ENCODE data around the gene CCNB1.
"Not testable (repeated sequence)": the region's sequence is repeated elsewhere in the genome, so short reads cannot be mapped to it uniquely, and the experiment has no call there.

The CCNB1 gene

DNA sequence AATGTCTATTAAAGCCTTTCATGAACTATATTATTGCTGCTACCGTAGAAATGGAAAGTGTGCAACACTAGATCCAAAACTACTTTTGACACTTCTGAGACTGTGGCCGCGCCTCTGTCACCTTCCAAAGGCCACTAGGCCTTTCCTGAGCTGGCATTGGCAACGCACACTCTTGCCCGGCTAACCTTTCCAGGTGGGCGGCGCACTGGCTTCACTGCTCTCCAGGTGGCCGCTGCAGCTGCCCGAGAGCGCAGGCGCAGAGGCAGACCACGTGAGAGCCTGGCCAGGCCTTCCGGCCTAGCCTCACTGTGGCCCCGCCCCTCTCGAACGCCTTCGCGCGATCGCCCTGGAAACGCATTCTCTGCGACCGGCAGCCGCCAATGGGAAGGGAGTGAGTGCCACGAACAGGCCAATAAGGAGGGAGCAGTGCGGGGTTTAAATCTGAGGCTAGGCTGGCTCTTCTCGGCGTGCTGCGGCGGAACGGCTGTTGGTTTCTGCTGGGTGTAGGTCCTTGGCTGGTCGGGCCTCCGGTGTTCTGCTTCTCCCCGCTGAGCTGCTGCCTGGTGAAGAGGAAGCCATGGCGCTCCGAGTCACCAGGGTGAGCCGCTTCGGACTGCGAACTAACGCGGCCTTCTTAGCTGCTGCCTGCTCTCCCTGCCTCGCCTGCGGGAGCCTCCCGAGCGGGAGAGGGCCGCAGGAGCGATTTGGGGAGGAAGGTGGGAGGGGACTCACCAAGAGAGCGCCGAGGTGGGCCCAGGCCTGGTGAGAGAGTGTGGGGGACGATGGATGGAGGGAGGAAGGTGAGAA lies at the start of gene CCNB1:
TSS of gene CCNB1 (plus strand) at position 465 of the 807 bp plus-strand sequence. CDS start at position 578, 113 bp downstream.
- DNase-seq = peak; percentile 97

DNA sequence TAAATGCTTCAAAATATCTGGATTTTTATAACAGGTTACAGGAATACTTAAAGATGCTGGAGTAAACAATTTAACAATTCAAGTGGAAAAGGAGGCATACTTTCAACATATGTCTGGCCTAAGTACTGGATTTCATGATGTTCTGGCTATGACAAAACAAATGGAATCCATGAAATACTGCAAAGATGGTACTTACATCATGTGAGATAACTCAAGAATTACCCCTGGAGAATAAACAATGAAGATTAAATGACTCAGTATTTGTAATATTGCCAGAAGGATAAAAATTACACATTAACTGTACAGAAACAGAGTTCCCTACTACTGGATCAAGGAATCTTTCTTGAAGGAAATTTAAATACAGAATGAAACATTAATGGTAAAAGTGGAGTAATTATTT lies 37.5 kb upstream of the CCNB1 start:
- no peak for DNase-seq

DNA sequence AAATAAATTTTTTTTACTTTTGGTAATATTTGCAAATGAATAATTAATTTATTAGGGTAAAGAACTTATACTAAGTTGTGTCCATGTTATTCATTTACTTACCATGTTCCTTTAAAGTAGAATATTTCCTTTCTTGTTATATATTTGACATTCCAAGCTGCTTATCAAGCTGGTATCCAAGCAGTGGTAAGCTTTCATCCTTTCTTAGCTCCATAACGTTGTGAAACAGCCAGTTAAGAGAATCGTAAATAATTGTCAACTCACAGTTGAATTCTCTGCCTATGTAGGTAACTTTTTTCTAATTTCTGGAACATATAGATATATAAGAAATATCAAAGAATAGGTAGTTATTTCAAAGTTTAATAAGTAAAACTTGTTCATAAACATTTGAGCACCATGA lies 36.7 kb upstream of the CCNB1 start:
- DNase-seq = no peak

- no peak for DNase-seq
Measured at GRCh38 chr5:69131304-69131703, 35.6 kb upstream of the CCNB1 start.

DNA sequence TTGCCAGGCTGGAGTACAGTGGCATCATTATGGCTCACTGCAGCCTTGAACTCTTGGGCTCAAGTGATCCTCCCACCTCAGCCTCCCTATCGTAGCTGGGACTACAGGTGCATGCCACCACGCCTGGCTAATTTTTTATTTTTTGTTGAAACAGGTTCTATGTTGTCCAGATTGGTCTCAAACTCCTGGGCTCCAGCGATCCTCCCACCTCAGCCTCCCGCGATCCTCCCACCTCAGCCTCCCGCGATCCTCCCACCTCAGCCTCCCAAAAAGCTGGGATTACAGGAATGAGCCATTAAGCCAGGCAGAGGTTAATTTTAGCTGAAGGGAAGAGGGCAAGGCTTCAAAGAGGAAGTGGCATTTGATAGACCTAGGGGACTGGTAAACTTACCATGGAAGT lies 32.8 kb upstream of the CCNB1 start:
- no peak for DNase-seq

GRCh38 chr5:69136293-69136692 lies 30.7 kb upstream of the CCNB1 start:
- no peak for DNase-seq

GRCh38 chr5:69137208-69137607 lies 29.7 kb upstream of the CCNB1 start:
- not testable (repeated sequence) for DNase-seq

DNA sequence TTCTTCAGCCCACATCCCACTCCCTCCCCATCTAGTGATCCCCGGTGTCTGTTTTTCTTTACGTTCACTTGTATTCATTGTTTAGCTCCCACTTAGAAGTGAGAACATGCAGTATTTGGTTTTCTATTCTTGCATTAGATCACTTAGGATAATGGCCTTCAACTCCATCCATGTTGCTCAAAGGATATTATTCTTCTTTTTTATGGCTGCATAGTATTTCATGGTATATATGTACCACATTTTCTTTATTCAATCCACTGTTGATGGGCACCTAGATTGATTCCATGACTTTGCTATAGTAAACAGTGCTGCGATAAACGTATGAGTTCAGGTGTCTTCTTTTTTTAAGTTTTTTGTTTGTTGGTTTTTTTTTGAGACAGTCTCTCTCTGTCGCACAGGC lies 29.1 kb upstream of the CCNB1 start:
- DNase-seq = no peak

DNA sequence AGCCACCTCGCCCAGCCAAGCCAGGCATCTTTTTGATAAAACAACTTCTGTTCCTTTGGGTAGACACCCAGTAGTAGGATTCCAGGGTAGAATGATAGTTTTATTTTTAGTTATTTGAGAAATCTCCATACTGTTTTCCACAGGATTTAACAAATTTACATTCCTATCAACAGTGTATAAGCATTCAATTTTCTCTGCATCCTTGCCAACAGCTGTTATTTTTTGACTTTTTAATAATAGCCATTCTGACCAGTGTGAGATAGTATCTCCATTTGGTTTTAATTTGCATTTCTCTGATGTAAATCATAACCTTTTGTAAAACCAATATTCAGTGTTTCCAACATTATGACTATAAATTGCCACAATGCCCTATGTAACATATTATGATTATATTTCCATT lies 28.2 kb upstream of the CCNB1 start:
- no peak for DNase-seq

GRCh38 chr5:69140239-69140638 lies 26.7 kb upstream of the CCNB1 start:
- DNase-seq = not testable (repeated sequence)

DNA sequence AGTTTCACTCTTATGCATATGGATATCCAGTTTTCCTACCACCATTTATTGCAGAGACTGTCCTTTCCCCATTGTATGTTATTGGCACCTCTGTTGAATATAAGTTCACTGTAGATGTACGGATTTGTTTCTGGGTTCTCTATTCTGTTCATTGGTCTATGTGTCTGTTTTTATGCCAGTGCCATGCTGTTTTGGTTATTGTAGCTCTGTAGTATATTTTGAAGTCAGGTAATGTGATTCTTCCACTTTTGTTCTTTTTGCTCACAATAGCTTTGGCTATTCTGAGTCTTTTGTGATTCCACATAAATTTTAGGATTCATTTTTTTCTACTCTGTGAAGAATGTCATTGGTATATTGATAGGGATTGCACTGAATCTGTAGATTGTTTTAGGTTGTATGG lies 26.1 kb upstream of the CCNB1 start:
- no peak for DNase-seq

- not testable (repeated sequence) for DNase-seq
Measured at GRCh38 chr5:69148576-69148975, 18.4 kb upstream of the CCNB1 start.

DNA sequence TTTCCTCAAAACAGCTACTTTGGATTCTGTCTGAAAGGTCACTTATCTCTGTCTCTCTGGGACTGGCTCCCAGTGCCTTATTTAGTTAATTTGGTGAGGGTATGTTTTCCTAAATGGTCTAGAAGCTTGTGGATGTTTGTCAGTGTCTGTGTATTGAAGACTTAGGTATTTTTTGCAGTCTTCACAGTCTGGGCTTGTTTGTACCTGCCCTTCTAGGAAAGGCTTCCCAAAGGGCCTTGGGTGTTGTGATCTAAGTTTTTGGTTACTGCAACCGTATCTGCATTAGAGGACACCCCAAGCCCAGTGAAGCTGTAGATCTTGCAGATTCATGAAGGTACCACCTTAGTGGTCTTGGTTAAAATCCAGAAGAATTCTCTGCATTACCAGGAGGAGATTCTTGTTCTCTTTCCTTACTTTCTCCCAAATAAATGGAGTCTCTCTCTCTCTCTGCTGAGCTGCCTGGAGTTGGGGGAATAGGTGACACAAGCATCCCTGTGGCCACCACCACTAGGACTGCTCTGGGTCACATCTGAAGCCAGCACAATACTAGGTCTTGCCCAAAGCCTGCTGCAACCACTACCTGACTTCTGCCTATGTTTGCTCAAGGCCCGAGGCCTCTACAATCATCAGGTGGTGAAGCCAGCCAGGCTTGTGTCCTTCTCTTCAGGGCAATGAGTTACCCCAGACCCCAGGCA lies 17.8 kb upstream of the CCNB1 start:
- DNase-seq = no peak

DNA sequence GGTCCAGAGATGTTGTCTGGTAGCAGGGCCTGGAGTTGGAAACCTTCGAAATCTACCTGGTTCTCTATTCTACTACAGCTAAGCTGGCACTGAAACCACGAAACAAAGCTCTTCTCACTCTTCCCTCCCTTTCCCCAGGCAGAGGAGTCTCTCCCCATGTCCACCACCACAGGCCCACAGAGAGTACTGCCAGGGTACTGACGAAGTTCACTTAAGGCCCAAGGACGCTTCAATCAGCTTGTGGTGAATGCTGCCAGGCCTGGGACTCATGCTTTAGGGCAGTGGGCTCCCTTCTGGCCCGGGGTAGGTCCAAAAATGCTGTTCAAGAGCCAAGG lies 17.3 kb upstream of the CCNB1 start:
- no peak for DNase-seq

DNA sequence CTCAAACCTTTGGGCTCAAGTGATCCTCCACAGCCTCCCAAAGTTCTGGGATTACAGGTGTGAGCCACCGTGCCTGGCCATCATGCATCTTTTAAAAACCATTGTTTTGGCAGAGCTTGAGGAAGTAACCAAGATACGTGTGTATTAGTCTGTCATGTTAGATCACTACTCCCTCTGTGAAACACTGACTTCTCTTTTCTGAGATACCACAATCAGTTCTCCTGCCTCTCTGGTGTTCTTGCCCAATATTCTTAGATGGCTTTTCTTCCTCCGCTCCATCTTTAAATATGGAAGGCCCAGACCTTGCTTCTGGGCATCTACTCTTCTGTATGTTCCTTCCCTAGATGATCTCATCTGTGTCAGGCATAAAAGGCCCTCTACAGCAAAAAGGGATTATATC lies 14.2 kb upstream of the CCNB1 start:
- no peak for DNase-seq

DNA sequence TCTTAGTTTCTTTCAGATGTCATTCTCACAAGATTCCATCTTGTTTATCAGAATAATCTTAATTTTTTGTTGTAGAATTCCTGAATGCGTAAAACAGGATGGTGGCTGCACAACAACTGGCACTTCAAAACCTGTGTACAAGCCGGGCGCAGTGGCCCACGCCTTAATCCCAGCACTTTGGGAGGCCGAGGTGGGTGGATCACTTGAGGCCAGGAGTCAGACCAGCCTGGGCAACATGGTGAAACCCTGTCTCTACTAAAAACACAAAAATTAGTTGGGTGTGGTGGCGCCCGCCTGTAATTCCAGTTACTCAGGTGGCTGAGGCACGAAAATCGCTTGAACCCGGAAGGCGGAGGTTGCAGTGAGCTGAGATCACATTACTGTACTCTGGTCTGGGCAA lies 10.5 kb upstream of the CCNB1 start:
- DNase-seq = no peak

- no peak for DNase-seq
Measured at GRCh38 chr5:69158039-69158438, 8.9 kb upstream of the CCNB1 start.

DNA sequence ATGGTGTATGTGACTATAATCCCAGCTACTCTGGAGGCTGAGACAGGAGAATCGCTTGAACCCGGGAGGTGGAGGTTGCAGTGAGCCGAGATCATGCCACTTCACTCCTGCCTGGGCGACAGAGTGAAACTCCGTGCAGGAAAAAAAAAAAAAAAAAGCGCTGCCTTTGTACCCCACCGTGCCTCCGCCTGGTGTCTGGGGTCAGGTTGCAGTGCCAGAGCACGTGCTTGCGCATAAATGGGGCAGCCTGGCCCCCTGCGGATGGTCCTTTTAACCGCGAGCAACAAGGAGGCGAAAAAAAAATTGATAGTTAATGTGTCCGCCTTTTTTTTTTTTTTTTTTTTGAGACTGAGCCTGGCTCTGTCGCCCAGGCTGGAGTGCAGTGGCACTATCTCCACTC lies 6.3 kb upstream of the CCNB1 start:
- DNase-seq = no peak

DNA sequence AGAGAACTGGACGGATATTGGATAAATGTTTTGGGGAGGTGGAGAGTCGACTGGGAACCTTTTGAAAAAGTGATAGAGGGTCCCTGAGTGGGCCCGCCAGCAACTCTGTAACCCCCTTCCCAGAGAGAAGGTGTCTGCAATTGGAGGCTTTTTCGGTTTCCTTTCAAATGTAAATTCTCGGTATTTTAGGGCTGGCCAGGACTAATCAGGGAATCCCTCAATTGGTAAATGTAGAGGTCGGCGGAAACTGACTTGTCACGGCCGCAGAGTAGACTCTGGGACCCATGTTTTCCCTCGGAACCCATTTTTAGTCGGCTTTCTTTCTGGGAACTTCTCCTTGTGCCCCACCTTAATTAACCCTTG lies 524 bp downstream of the CCNB1 start:
- DNase-seq = no peak

DNA sequence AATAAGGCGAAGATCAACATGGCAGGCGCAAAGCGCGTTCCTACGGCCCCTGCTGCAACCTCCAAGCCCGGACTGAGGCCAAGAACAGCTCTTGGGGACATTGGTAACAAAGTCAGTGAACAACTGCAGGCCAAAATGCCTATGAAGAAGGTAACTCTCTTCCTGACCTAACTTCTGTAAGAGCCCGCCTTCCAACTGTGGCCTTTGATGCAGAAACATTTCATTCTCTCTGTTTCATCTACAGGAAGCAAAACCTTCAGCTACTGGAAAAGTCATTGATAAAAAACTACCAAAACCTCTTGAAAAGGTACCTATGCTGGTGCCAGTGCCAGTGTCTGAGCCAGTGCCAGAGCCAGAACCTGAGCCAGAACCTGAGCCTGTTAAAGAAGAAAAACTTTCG lies 979 bp downstream of the CCNB1 start:
- DNase-seq = no peak

GRCh38 chr5:69170495-69170894 lies 3.5 kb downstream of the CCNB1 start:
- DNase-seq = no peak

GRCh38 chr5:69170969-69171368 lies 4.0 kb downstream of the CCNB1 start:
- no peak for DNase-seq

DNA sequence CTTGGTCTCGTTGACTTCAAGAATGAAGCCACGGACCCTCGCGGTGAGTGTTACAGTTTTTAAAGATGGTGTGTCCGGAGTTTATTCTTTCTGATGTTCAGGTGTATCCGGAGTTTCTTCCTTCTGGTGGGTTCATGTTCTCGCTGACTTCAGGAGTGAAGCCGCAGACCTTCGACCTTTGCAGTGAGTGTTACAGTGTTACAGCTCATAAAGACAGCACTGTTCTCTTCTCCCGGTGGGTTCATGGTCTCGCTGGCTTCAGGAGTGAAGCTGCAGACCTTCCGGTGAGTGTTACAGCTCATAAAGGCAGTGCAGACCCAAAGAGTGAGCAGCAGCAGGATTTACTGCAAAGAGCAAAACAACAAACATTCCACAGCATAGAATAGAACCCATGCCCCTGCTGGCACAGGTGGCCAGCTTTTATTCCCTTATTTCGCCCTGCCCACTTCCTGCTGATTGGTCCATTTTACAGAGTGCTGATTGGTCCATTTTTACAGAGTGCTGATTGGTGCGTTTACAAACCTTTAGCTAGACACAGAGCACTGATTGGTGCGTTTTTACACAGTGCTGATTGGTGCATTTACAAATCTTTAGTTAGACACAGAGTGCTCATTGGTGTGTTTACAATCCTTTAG lies 14.8 kb downstream of the CCNB1 start:
- DNase-seq = not testable (repeated sequence)

- DNase-seq = no peak
Measured at GRCh38 chr5:69184621-69185020, 17.7 kb downstream of the CCNB1 start.
